ENCODE results near the gene SLC2A9.

The SLC2A9 gene

GRCh38 chr4:10041036-10041435 is 19.7 kb upstream of the SLC2A9 start:
- no peak for DNase-seq

- DNase-seq: no peak
Measured at GRCh38 chr4:10040049-10040892, 19.0 kb upstream of the SLC2A9 start.

GRCh38 chr4:10036807-10037342 is 15.6 kb upstream of the SLC2A9 start:
- DNase-seq: no peak

GRCh38 chr4:10035130-10035529 is 13.8 kb upstream of the SLC2A9 start:
- no peak for DNase-seq

- no peak for DNase-seq
Measured at GRCh38 chr4:10034612-10035104, 13.4 kb upstream of the SLC2A9 start.

- DNase-seq: no peak
Measured at GRCh38 chr4:10034136-10034535, 12.8 kb upstream of the SLC2A9 start.

- no peak for DNase-seq
Measured at GRCh38 chr4:10033191-10033881, 12.0 kb upstream of the SLC2A9 start.

GRCh38 chr4:10032625-10033024 is 11.3 kb upstream of the SLC2A9 start:
- DNase-seq: no peak

- no peak for DNase-seq
Measured at GRCh38 chr4:10031668-10032590, 10.6 kb upstream of the SLC2A9 start.

GRCh38 chr4:10030972-10031667 is 9.8 kb upstream of the SLC2A9 start:
- no peak for DNase-seq

GRCh38 chr4:10029403-10029802 is 8.1 kb upstream of the SLC2A9 start:
- DNase-seq: no peak

- DNase-seq: no peak
Measured at GRCh38 chr4:10028910-10029309, 7.6 kb upstream of the SLC2A9 start.

GRCh38 chr4:10026485-10026884 is 5.2 kb upstream of the SLC2A9 start:
- DNase-seq: no peak

- no peak for DNase-seq
Measured at GRCh38 chr4:10025230-10025806, 4.0 kb upstream of the SLC2A9 start.

- no peak for DNase-seq
Measured at GRCh38 chr4:10024303-10024702, 3.0 kb upstream of the SLC2A9 start.

- no peak for DNase-seq
Measured at GRCh38 chr4:10023806-10024205, 2.5 kb upstream of the SLC2A9 start.

GRCh38 chr4:10023050-10023419 is 1.7 kb upstream of the SLC2A9 start:
- no peak for DNase-seq

- DNase-seq: no peak
Measured at GRCh38 chr4:10022346-10023049, 1.2 kb upstream of the SLC2A9 start.

- DNase-seq: no peak
Measured at GRCh38 chr4:10021653-10022023, 341 bp upstream of the SLC2A9 start.

GRCh38 chr4:10020106-10020505 is 1.2 kb downstream of the SLC2A9 start:
- no peak for DNase-seq

GRCh38 chr4:10019521-10020051 is 1.7 kb downstream of the SLC2A9 start:
- DNase-seq: no peak
